HCT116 (cell line): ENCODE results near the gene DNAAF5. TPM values are rescaled to one million over a fixed set of nuclear protein-coding genes. Genes with fewer than 3 reads are reported as not detected.

ENCODE experiments used
- ATAC-seq: fragments of 200-7000 bp; cut with Tn5 transposase; 2 replicates; pipeline ENCODE4 v1.9.1; 2020; ENCODE audit warnings: mild to moderate bottlenecking, moderate library complexity
- Bru-seq: library from RNA; stranded (reverse); fragments of 400-500 nt; gene quantifications from one replicate; lab custom pipeline; 2021; lab: Mats Ljungman, UMichigan
- BruChase-seq, 2 experiments: library from RNA; stranded (reverse); fragments of 400-500 nt; gene quantifications; one replicate each; lab custom pipeline; 2021; lab: Mats Ljungman, UMichigan
- BruUV-seq: library from RNA; stranded (reverse); fragments of 400-500 nt; replicated peaks from 2 replicates; lab custom pipeline; 2021; lab: Mats Ljungman, UMichigan
- CTCF ChIA-PET: fragments of 300-600 bp; sonication (Branson Sonifier 250); formaldehyde crosslinking; loops from one replicate; lab custom pipeline; 2021; ENCODE audit warnings: antibody characterized with exemption; lab: Charles Lee
- POLR2A ChIA-PET: fragments of 300-600, 350-600 bp; sonication (Branson Sonifier 250); formaldehyde crosslinking; loops from one replicate; lab custom pipeline; 2021; ENCODE audit warnings: antibody characterized with exemption; lab: Charles Lee
- RAD21 ChIA-PET, 2 experiments: fragments of 300-600 bp; sonication (Branson Sonifier 250); formaldehyde crosslinking; loops; one replicate each; lab custom pipeline; 2023; ENCODE audit warnings: low total read pairs in 2 of 2; ENCODE audit not compliant: uncharacterized antibody in 2 of 2, unreplicated experiment in 2 of 2, low non-redundant PET in 1 of 2; lab: Charles Lee
- DNase-seq: peaks from one replicate; pipeline ENCODE4 v3.0.0-alpha.2; 2010; ENCODE audit warnings: low read depth, low spot score
- H2AFZ ChIP-seq: fragments of 200-600 bp; shearing (Covaris generic), sonication (generic); 2 replicates; pipeline ENCODE4 v1.6.1; 2017; ENCODE audit warnings: low read depth, mixed run types, mixed read lengths, antibody characterized with exemption, low read length; ENCODE audit not compliant: poor library complexity, severe bottlenecking
- H3K27ac ChIP-seq: 2 replicates; pipeline ENCODE4 v1.5.1; 2012; ENCODE audit warnings: low read depth, low read length
- H3K27me3 ChIP-seq: fragments of 200-600 bp; sonication (generic); 2 replicates; pipeline ENCODE4 v1.6.1; 2016; ENCODE audit warnings: mixed run types, low read length, mixed read lengths; ENCODE audit not compliant: insufficient read depth
- H3K36me3 ChIP-seq, 2 experiments: fragments of 200-500 bp in 1 of 2; fragments of 200-600 bp in 1 of 2; sonication (Bioruptor generic) in 1 of 2; sonication (generic) in 1 of 2; 2 replicates each; pipeline versions ENCODE4 v1.5.1 to v1.6.1; 2014 to 2016; ENCODE audit warnings: low read length in 2 of 2, inconsistent platforms in 1 of 2, mixed read lengths in 1 of 2, mixed run types in 1 of 2; ENCODE audit not compliant: insufficient read depth in 2 of 2, control insufficient read depth in 1 of 2
- H3K4me1 ChIP-seq, 2 experiments: fragments of 200-600 bp in 1 of 2; sonication (generic) in 1 of 2; 2 replicates each; pipeline versions ENCODE4 v1.5.1 to v1.6.1; 2012 to 2017; ENCODE audit warnings: low read length in 2 of 2, inconsistent platforms in 1 of 2, mild to moderate bottlenecking in 1 of 2, mixed read lengths in 1 of 2, mixed run types in 1 of 2, moderate library complexity in 1 of 2; ENCODE audit not compliant: insufficient read depth in 2 of 2, control insufficient read depth in 1 of 2
- H3K4me2 ChIP-seq: fragments of 200-600 bp; sonication (generic); 2 replicates; pipeline ENCODE4 v1.6.1; 2017; ENCODE audit warnings: mixed run types, low read length, mixed read lengths
- H3K4me3 ChIP-seq, 2 experiments: fragments of 200-600 bp in 1 of 2; sonication (generic) in 1 of 2; replicated peaks in 1 of 2; 2 replicates each; pipeline ENCODE4 v1.5.1; 2011 to 2016; ENCODE audit warnings: low read length in 2 of 2, control low read depth in 1 of 2, low read depth in 1 of 2, mild to moderate bottlenecking in 1 of 2, mixed read lengths in 1 of 2, mixed run types in 1 of 2
- H3K79me2 ChIP-seq: fragments of 200-600 bp; sonication (generic); 2 replicates; pipeline ENCODE4 v1.6.1; 2017; ENCODE audit warnings: mild to moderate bottlenecking, mixed run types, low read length, moderate library complexity, mixed read lengths; ENCODE audit not compliant: insufficient read depth
- H3K9ac ChIP-seq: fragments of 200-600 bp; sonication (generic); 2 replicates; pipeline ENCODE4 v1.6.1; 2016; ENCODE audit warnings: low read length, mixed read lengths
- H3K9me2 ChIP-seq: fragments of 200-600 bp; sonication (generic), shearing (Covaris generic); 2 replicates; pipeline ENCODE4 v1.6.1; 2017; ENCODE audit warnings: mixed run types, mild to moderate bottlenecking, moderate library complexity; ENCODE audit not compliant: insufficient read depth
- H3K9me3 ChIP-seq, 2 experiments: fragments of 200-500 bp in 1 of 2; fragments of 200-600 bp in 1 of 2; sonication (Bioruptor generic) in 1 of 2; sonication (generic) in 1 of 2; 2 replicates each; pipeline ENCODE4 v1.6.1; 2014 to 2017; ENCODE audit warnings: low read length in 2 of 2, mixed read lengths in 2 of 2, inconsistent platforms in 1 of 2, low read depth in 1 of 2, mild to moderate bottlenecking in 1 of 2, mixed run types in 1 of 2, moderate library complexity in 1 of 2; ENCODE audit not compliant: control insufficient read depth in 1 of 2, insufficient read depth in 1 of 2
- H4K20me1 ChIP-seq: fragments of 200-600 bp; sonication (generic), shearing (Covaris generic); 2 replicates; pipeline ENCODE4 v1.6.1; 2017; ENCODE audit warnings: mixed run types, mild to moderate bottlenecking, moderate library complexity; ENCODE audit not compliant: insufficient read depth
- FOSL1 ChIP-seq: IDR thresholded peaks from 2 replicates; pipeline ENCODE4 v1.6.1; 2012; ENCODE audit warnings: low read depth
- JUND ChIP-seq: IDR thresholded peaks from 2 replicates; pipeline ENCODE4 v1.6.1; 2012
- POLR2A ChIP-seq: IDR thresholded peaks from 2 replicates; pipeline ENCODE4 v1.7.0; 2011; ENCODE audit warnings: borderline replicate concordance; ENCODE audit not compliant: insufficient read depth, insufficient read length; ENCODE audit errors: extremely low read depth
- POLR2AphosphoS5 ChIP-seq: IDR thresholded peaks from 2 replicates; pipeline ENCODE4 v1.6.1; 2011; ENCODE audit warnings: mild to moderate bottlenecking, low read depth, low read length, moderate library complexity
- SIN3A ChIP-seq: IDR thresholded peaks from 2 replicates; pipeline ENCODE4 v1.6.1; 2012; ENCODE audit warnings: low read depth
- YY1 ChIP-seq: IDR thresholded peaks from 2 replicates; pipeline ENCODE4 v1.6.1; 2011; ENCODE audit warnings: low read length, low read depth, moderate library complexity, mild to moderate bottlenecking; ENCODE audit not compliant: insufficient replicate concordance; ENCODE audit errors: extremely low read depth
- ZFX ChIP-seq: fragments of 450-650 bp; IDR thresholded peaks from 2 replicates; pipeline ENCODE4 v1.6.1; 2017
- intact Hi-C: fragments of 100-400 bp; cut with micrococcal nuclease; formaldehyde crosslinking; loops from 2 replicates; pipeline ENCODE4 v1.10.0; 2022
- long read RNA-seq: library from polyadenylated mRNA; unstranded; transcript quantifications from one replicate; pipeline ENCODE4 v2.0.0, GENCODE V29; 2021; ENCODE audit not compliant: unreplicated experiment
- polyA plus RNA-seq: library from polyadenylated mRNA; unstranded; fragments of >200 nt; gene quantifications from 2 replicates; pipeline ENCODE4 v1.2.1, GENCODE V29; 2012; ENCODE audit warnings: missing spikeins
- total RNA-seq: library from RNA; stranded (reverse); gene quantifications from one replicate; pipeline ENCODE4 v1.2.1, GENCODE V29; 2021; ENCODE audit not compliant: unreplicated experiment
- TF ChIP-seq, protein P1 (sequence below): IDR thresholded peaks from 2 replicates; pipeline ENCODE4 v1.6.1; 2012

DNAAF5 gene
- total RNA-seq (69.4 TPM), Bru-seq, nascent RNA (percentile 70 among the genes with signal in this experiment), BruChase-seq, experiment 1, labeled RNA remaining after a 6-hour chase (percentile 78 among the genes with signal in this experiment), BruChase-seq, experiment 2, labeled RNA remaining after a 2-hour chase (percentile 74 among the genes with signal in this experiment)
- polyA plus RNA-seq: 57.1 and 61.6 TPM in 2 replicates
- long read RNA-seq, transcript DNAAF5-201 (13 exons, 3,410 nt): major isoform, 138 of 233 reads
- long read RNA-seq, partial matches to known transcripts: 53 of 233 reads
- long read RNA-seq, other reads (novel, unspliced or antisense): 42 of 233 reads

DNA sequence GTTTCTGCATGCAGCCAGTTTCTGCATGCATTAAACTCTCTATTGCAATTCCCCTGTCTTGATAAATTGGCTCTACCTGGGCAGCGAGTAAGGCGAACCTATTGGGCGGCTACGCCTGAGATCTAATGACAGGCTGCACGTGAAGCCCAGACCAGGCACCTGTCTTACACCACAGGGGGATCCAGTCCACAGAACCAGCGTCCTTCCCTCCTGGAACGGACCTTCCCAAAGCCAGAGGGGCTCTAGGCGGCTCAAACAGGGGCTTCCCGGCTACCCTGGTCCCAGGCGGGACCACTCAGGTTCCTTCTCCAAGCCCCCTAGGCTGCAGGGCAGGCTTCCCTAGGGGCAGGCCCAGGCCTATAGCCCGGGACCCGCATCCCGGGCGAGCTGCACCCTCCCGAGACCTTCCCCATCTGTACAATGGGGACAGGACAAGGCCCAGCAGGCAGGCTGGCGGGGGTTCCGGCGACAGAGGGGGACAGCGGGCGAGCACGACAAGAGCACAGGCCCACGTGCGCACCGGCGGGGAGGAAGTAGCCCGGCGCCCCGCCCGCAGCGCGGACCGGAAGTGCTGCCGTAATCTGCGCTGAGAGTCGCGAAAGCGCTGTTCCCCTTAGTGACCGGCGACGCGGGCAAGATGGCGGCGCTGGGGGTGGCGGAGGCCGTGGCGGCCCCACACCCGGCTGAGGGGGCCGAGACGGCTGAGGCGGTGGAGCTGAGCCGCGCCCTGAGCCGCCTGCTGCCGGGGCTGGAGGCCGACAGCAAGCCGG lies at the start of gene DNAAF5:
Gene DNAAF5, plus strand, starts transcription at position 616 of the 770 bp plus-strand sequence. Its CDS starts 22 bp downstream, at position 638.
- Histone ChIP-seq H3K27me3 (no peaks in the 10 kb centered on the region), H3K4me1 (peaks cover 9 to 25% of the 10 kb centered on the region in 2 experiments), H3K4me2 (peak within 1 kb of the TSS; percentile 79), H3K79me2 (peaks cover 57% of the 10 kb centered on the region), H4K20me1 (no peaks in the 10 kb centered on the region), H3K9me3 (peaks cover 0 to 21% of the 10 kb centered on the region in 2 experiments; a peak in 1 of 4 replicates), H3K9ac (peak within 1 kb of the TSS; percentile 61), H3K27ac (peak within 1 kb of the TSS; percentile 96), H3K4me3 (peak within 1 kb of the TSS; percentile 58 to 67), H3K36me3 (peaks cover 7 to 40% of the 10 kb centered on the region in 2 experiments; a peak in 2 of 4 replicates), H2AFZ (no peak within 1 kb of the TSS), H3K9me2 (no peaks in the 10 kb centered on the region)
- CTCF ChIA-PET: no interaction called here
- peak; percentile 73 for ATAC-seq
- TSS peak; percentile 73 for BruUV-seq
- peak; percentile 77 for DNase-seq
- TF ChIP-seq POLR2AphosphoS5 (peak; percentile 63), FOSL1 (no peak), POLR2A (peak; percentile 42), JUND (no peak), SIN3A (peak; percentile 61; the same call in 1 of the 2 replicates), YY1 (peak; percentile 96), ZFX (peak; percentile 98)
- TF ChIP-seq, protein P1, sequence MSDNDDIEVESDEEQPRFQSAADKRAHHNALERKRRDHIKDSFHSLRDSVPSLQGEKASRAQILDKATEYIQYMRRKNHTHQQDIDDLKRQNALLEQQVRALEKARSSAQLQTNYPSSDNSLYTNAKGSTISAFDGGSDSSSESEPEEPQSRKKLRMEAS: peak; percentile 99
- RAD21 ChIA-PET: no interaction called here
- POLR2A ChIA-PET: no interaction called here
- intact Hi-C loops: loop anchor here (2.0 to 5.0 kb wide), 2 partner anchors 85 to 209 kb away; partner anchors contain the start of gene PDGFA
